ENCODE data around the gene DSC3. TPM values are rescaled to one million over a fixed set of nuclear protein-coding genes. Genes with fewer than 3 reads are reported as not detected.
A peak's percentile ranks its signal among the peaks of the same experiment; 100 is the strongest.
"Not testable (repeated sequence)": the region's sequence is repeated elsewhere in the genome, so short reads cannot be mapped to it uniquely, and the experiment has no call there.

Gene DSC3
- total RNA-seq, 1 donor from 2014 or later: 226 TPM

DNA sequence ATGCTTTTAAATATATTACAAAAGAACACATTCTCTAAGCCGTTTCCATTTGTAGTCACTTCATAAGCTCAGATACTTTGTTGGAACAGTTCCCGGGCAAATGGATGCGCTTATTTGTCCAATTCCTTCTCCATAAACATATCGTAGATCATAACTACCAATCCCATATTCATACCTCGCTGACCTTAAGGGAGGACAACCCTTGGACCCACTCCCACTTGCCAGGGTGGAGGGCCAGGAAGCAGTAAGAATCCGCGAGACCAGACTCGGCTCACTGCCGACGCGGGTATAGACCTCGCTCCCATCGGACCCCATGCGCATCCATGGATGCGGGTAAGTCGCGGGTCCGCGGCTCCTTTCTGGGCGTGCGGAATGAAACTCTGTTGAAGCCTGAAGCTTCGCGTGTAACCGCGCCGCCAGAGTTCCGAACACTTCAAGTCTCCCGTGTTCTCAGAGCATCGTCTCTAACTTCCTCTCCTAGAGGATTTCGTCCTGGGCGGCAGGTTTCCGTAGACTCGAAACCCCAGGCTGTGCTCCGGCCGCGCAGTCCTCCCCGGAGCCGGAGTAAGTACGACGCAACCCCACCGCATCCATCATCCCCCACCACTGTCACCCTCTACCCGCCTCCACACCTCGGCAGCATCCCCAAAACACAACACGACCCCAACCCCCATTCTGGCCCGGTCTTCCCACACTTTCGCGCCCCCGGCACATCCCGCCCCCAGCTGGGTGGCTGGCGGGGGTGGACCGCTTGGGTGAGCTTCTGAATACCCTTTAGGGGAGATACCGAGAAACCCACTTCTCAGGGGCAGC lies 1.1 kb downstream of the DSC3 start:
- DNase-seq: no peak

DNA sequence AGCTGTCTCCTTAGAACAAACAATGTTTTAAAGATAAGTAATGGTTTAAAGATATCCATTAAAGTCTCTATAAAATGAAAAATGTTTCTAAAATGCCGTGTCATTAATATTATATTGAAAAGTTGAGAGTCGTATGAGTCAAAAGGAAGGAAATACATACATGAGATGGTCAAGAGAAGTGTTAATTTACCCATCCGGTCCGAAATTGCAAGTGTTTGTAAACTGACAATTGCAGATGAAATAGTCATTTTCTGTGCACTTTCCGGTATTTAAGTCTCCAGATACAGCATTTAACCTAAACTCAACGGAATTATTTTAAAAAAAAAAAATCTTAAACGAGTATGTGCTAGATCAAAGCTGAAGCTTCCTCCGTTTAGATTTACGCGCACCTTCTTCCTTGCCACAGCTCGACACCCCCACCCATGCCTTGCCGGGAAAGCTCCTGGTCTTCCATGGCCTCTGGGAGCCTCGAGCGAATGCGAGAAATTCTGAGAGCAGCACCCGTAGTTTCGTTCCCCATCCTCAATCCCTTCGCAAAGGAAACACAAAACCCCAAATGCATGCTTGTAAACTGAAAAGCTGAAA lies 1.8 kb downstream of the DSC3 start:
- DNase-seq: no peak

DNA sequence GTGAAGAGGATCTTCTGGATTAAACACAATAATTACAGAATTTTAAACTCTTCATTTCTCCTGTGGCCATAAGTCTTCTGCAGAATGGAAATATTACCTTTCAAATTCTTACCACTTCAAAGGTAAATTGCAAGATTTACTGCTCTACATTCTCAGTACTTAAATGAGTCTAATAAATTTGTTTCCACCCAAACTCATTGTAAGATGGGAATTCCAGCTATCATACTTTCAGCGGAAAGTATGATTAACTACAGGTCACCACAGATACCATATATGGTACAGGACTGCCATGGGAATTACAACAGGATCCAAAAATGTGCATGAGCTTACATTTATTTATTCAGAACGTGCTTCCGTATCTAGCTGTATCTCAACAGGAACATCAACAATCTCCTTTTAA lies 3.1 kb downstream of the DSC3 start:
- no peak for DNase-seq

- DNase-seq: not testable (repeated sequence)
Measured at GRCh38 chr18:31037686-31038085, 4.9 kb downstream of the DSC3 start.

- no peak for DNase-seq
Measured at GRCh38 chr18:31034541-31034940, 8.0 kb downstream of the DSC3 start.

GRCh38 chr18:31030574-31031278 lies 11.8 kb downstream of the DSC3 start:
- DNase-seq: no peak

DNA sequence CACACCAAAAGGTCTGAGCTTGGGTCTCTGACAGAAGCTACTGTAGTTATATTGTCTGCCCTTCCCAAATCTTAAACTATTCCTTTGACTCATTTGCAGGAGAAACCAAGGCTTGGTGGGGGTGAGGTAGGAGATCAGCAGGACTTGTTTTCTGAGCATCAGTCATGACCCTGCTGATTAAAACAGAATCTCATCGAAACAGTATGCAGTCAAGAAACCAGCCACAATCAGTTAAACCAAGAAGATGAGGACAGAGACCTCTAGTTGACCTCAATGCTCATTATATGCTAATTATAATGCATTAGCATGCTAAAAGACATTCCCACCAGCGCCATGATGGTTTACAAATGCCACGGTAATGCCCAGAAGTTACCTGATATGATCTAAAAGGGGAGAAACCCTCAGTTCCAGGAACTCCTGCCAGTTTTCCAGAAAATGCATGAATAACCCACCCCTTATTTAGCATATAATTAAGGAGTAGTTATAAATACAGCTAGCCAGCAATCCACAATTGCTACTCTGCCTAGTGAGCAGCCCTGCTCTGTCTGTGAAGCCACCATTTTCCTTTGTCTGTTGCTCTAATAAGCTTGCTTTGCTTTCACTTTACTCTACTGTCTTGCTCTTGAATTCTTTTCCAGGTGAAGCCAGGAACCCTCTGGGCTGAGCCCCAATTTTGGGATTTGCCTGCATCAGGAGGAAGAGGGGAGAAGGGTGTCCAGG lies 26.7 kb downstream of the DSC3 start:
- no peak for DNase-seq

DNA sequence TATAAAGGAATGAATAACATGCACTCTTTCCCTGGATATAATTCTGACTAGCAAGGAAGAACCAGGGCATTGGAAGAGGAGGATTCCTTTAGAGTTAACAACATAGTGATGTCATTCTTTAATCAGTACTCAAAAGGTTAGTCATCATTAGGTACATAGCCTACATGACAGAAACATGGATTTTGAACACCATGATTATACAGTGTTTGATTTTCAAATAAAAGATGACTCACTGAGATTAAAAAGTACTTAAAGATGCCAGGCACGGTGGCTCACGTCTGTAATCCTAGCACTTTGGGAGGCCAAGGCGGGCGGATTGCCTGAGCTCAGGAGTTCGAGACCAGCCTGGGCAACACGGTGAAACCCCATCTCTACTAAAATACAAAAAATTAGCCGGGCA lies 31.1 kb downstream of the DSC3 start:
- DNase-seq: not testable (repeated sequence)

DNA sequence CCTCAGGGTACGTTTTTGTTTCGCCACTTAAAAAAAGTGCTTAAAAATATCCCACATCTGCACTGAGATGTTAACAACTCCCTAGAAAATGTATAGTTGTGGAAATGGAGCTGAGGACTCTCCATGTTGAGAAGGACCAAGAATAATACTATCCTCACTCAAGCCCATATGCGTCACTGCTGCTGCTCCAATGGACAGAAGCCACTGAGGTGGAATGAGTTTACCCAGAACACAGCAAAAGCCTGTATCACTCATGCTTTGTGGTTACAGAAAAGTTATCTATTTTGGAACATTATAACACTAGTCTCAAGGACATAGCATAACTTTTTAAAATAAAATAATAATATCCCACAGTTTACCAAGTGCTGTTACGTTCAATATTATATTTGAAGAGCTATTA lies 31.9 kb downstream of the DSC3 start:
- DNase-seq: no peak

DNA sequence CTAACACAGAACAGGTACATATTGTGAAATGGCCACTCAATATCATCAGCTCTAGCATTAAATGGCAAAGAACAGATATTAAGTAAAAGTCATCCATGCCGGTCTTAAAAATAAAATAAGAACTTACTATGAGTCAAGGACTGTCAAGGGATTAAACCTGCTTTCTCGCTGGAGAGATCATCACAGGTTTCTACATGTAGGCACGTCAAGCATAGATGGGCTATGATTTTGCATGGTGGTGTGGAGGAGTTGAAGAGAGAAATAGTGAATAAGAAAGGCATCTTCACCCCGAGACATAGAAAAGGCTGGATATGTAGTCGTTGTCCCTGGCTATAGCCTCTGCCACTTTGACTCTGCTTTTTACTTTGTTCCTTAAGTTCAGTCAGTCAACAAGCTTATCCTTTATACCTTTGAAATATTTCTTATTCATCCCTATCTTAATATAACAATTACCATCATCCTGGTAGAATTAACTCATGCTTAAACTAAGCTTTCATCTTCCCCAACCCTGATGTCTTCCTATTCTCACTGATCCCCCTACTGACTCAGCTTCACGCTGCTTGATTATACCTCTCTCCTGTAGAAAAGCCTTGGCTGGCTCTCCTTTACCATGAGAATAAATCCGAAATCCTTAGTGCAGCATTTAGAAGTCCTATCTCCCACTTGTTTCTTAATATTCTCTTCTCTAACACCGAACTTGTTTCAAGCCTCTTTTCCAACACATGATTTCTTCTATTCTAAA lies 42.5 kb downstream of the DSC3 start:
- DNase-seq: no peak

DNA sequence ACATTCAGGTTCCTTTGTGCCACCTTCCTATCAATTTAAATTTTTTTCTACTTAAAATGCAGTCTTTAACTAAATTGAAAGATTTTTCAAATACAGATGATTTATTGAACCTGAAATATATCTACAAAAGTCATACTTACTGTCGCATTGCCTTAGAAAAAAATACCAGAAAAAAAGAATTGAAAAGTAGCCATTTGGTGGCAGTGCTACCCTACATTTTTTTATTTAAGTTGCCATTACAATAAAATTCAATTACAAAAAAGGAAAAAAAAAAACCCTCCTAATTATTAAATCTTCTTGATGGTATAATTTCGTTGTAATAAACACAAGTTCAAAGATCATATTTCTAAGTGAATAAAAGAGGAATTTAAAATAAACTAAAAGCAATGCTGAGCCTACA lies 43.4 kb downstream of the DSC3 start:
- no peak for DNase-seq

GRCh38 chr18:30997223-30997622 lies 45.3 kb downstream of the DSC3 start:
- no peak for DNase-seq

- no peak for DNase-seq
Measured at GRCh38 chr18:30992231-30992630, 50.3 kb downstream of the DSC3 start.

GRCh38 chr18:30991397-30991796 lies 51.1 kb downstream of the DSC3 start:
- DNase-seq: no peak

DNA sequence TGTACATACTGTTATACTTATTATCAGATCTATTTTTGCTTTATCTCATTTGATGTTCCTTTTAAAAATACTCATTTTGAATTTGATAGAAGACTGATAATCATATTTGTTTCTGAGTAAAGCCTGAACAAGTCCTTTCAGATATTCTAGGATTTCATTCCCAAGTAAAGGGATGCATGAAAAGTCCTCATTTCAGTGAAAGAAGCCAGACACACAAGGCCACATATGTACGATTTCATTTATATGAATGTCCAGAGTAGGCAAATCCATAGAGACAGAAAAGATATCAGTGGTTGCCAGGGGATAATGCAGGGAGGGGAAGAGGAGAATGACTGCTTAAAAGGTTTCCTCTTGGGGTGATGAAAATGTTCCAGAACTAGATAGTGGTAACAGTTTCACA lies 53.4 kb downstream of the DSC3 start:
- DNase-seq: no peak

GRCh38 chr18:30988440-30988839 lies 54.1 kb downstream of the DSC3 start:
- no peak for DNase-seq

GRCh38 chr18:30987467-30988241 lies 54.9 kb downstream of the DSC3 start:
- peak; percentile 21 for DNase-seq

DNA sequence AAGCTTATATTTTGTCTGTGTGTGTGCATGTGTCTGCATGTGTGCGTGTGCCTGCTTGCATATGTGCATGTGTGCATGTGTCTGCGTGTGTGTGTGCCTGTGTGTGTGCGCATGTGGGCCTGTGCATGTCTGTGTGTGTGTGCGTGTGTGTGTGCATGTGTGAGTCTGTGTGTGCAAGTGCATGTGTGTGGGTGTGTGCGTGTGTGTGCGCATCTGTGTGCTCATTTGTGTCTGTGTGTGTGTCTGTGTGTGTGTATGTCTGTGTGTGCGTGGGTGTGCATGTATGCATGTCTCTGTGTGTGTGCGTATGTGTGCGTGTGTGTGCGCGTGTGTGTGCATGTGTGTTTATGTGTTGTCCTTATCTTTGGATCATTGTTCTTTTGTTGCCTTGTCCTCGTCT lies 56.8 kb downstream of the DSC3 start:
- DNase-seq: no peak

DNA sequence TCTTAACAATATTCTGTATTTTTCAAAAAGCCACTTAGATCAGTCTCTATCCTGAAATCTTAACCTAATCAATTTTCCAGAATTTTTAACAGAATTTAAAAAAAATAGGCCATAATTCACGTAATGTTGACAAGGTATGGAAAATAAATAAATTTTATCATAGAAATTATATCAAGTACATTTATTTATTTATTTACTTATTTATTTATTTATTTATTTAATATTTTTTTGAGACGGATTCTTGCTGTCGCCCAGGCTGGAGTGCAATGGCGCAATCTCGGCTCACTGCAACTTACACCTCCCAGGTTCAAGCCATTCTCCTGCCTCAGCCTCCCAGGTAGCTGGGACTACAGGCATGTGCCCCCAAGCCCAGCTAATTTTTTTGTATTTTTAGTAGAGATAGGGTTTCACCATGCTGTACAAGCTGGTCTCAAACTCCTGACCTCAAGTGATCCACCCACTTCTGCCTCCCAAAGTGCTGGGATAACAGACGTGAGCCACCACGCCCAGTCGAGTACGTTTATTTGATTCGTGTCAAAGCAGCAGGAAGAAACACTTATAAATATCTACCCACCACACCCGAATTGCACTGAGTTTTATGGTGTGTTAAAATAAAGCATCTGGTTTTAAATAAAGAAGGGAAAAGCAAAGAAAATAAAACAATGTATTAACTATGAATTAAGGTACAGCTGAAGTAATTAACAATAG lies 60.1 kb downstream of the DSC3 start:
- no peak for DNase-seq

- DNase-seq: not testable (repeated sequence)
Measured at GRCh38 chr18:30978091-30978490, 64.5 kb downstream of the DSC3 start.

Measured in skin of body (tissue), 2 donors.